Endothelial cell of umbilical vein (primary cell): ENCODE results near the gene TCF25. TPM values are rescaled to one million over a fixed set of nuclear protein-coding genes. Genes with fewer than 3 reads are reported as not detected.

ENCODE experiments used
- BruUV-seq: library from RNA; stranded (reverse); fragments of 400-500 nt; replicated peaks from 2 replicates; lab custom pipeline; 2021; lab: Mats Ljungman, UMichigan
- CTCF ChIA-PET: fragments of 300-600, 350-600 bp; sonication (Branson Sonifier 250); formaldehyde crosslinking; loops from one replicate; lab custom pipeline; 2021; ENCODE audit warnings: antibody characterized with exemption, inconsistent platforms; lab: Charles Lee
- POLR2A ChIA-PET: fragments of 300-600, 350-600 bp; sonication (Branson Sonifier 250); formaldehyde crosslinking; loops from one replicate; lab custom pipeline; 2021; ENCODE audit warnings: antibody characterized with exemption, inconsistent platforms; lab: Charles Lee
- DNase-seq: peaks from one replicate; pipeline ENCODE4 v3.0.0-alpha.2; 2011; ENCODE audit warnings: low read depth, low spot score
- FAIRE-seq: peaks from 2 replicates; lab custom pipeline; 2011; peaks lifted over from hg19 to GRCh38; lab: Jason Lieb, UNC
- H2AFZ ChIP-seq: 2 replicates; pipeline ENCODE4 v1.6.0; 2012; ENCODE audit warnings: low read depth, low read length, control low read depth, inconsistent platforms
- H3K27ac ChIP-seq: 2 replicates; pipeline ENCODE4 v1.5.1; 2011; ENCODE audit warnings: low read depth, mild to moderate bottlenecking, control low read depth, low read length, moderate library complexity; ENCODE audit not compliant: insufficient read depth
- H3K27me3 ChIP-seq, 2 experiments: 2 replicates each; pipeline versions ENCODE4 v1.6.0 to v1.6.1; 2011; ENCODE audit warnings: low read length in 2 of 2, mixed read lengths in 1 of 2; ENCODE audit not compliant: control insufficient read depth in 2 of 2, insufficient read depth in 2 of 2
- H3K36me3 ChIP-seq, 2 experiments: 2 replicates in 1 of 2; 3 replicates in 1 of 2; pipeline ENCODE4 v1.5.1; 2011; ENCODE audit warnings: low read length in 2 of 2, mild to moderate bottlenecking in 1 of 2, moderate library complexity in 1 of 2; ENCODE audit not compliant: control insufficient read depth in 2 of 2, insufficient read depth in 2 of 2; ENCODE audit errors: extremely low read depth in 1 of 2
- H3K4me1 ChIP-seq: 3 replicates; pipeline ENCODE4 v1.5.1; 2011; ENCODE audit warnings: mild to moderate bottlenecking, low read length; ENCODE audit not compliant: control insufficient read depth, insufficient read depth; ENCODE audit errors: extremely low read depth
- H3K4me2 ChIP-seq: 2 replicates; pipeline ENCODE4 v1.6.1; 2011; ENCODE audit warnings: low read length, control low read depth, mixed read lengths; ENCODE audit not compliant: insufficient read depth
- H3K4me3 ChIP-seq, 3 experiments: fragments of 200-600 bp in 1 of 3; sonication (generic), shearing (Covaris generic) in 1 of 3; replicated peaks in 1 of 3; 2 replicates each; pipeline ENCODE4 v1.5.1; 2011 to 2016; ENCODE audit warnings: control low read depth in 3 of 3, low read length in 3 of 3, mild to moderate bottlenecking in 2 of 3, inconsistent platforms in 1 of 3, low read depth in 1 of 3, moderate library complexity in 1 of 3; ENCODE audit not compliant: insufficient read depth in 1 of 3
- H3K79me2 ChIP-seq: 2 replicates; pipeline ENCODE4 v1.6.0; 2012; ENCODE audit warnings: low read length, inconsistent platforms; ENCODE audit not compliant: control insufficient read depth, insufficient read depth
- H3K9ac ChIP-seq: replicated peaks from 2 replicates; pipeline ENCODE3; 2011; ENCODE audit warnings: low read length, control low read depth; ENCODE audit not compliant: insufficient read depth; ENCODE audit errors: extremely low read depth
- H3K9me1 ChIP-seq: replicated peaks from 3 replicates; pipeline ENCODE4 v1.6.0; 2011; ENCODE audit warnings: mild to moderate bottlenecking, low read length; ENCODE audit not compliant: control insufficient read depth, insufficient read depth; ENCODE audit errors: extremely low read depth
- H3K9me3 ChIP-seq: replicated peaks from 2 replicates; pipeline ENCODE4 v1.5.1; 2012; ENCODE audit warnings: low read length, inconsistent platforms; ENCODE audit not compliant: control insufficient read depth, insufficient read depth
- H4K20me1 ChIP-seq: replicated peaks from 2 replicates; pipeline ENCODE3; 2011; ENCODE audit warnings: mild to moderate bottlenecking, low read length; ENCODE audit not compliant: control insufficient read depth, insufficient read depth; ENCODE audit errors: extremely low read depth
- CTCF ChIP-seq, 2 donors: IDR thresholded peaks; 1 replicate in 1 of 2; 2 replicates in 1 of 2; pipeline ENCODE4 v1.5.1; 2011; ENCODE audit warnings: low read length in 2 of 2, mild to moderate bottlenecking in 2 of 2, moderate library complexity in 2 of 2, control low read depth in 1 of 2, inconsistent platforms in 1 of 2, low read depth in 1 of 2; ENCODE audit not compliant: insufficient read depth in 1 of 2; ENCODE audit errors: extremely low read depth in 1 of 2
- EZH2 ChIP-seq: IDR thresholded peaks from 2 replicates; pipeline ENCODE4 v1.6.1; 2012; ENCODE audit warnings: borderline replicate concordance, low read depth, mild to moderate bottlenecking, moderate library complexity, low read length, inconsistent platforms; ENCODE audit not compliant: severe bottlenecking
- FOS ChIP-seq: IDR thresholded peaks from 2 replicates; pipeline ENCODE4 v1.6.1; 2011; ENCODE audit warnings: mild to moderate bottlenecking, low read length, moderate library complexity, borderline replicate concordance; ENCODE audit not compliant: insufficient read depth
- GATA2 ChIP-seq: IDR thresholded peaks from 2 replicates; pipeline ENCODE4 v1.7.0; 2011; ENCODE audit warnings: low read depth, mild to moderate bottlenecking, moderate library complexity, mixed read lengths, low read length; ENCODE audit not compliant: insufficient read length, insufficient read depth
- JUN ChIP-seq: IDR thresholded peaks from 2 replicates; pipeline ENCODE4 v1.6.1; 2011; ENCODE audit warnings: borderline replicate concordance, low read depth; ENCODE audit not compliant: insufficient read length, insufficient read depth
- MAX ChIP-seq: IDR thresholded peaks from 2 replicates; pipeline ENCODE4 v1.6.1; 2011; ENCODE audit not compliant: insufficient read depth, insufficient read length
- MYC ChIP-seq: IDR thresholded peaks from one replicate; pipeline ENCODE4 v1.6.1; 2011; ENCODE audit warnings: mild to moderate bottlenecking, low read depth, low read length
- POLR2A ChIP-seq: IDR thresholded peaks from 2 replicates; pipeline ENCODE4 v1.6.1; 2012; ENCODE audit warnings: low read depth, mild to moderate bottlenecking, control low read depth, low read length
- POLR2AphosphoS5 ChIP-seq: IDR thresholded peaks from 2 replicates; pipeline ENCODE4 v1.6.1; 2012; ENCODE audit warnings: low read depth, mild to moderate bottlenecking, control low read depth, low read length, moderate library complexity; ENCODE audit not compliant: insufficient read depth
- dilution Hi-C: fragments of 300-500 bp; cut with MboI; formaldehyde crosslinking; loops from one replicate; pipeline ENCODE4 v1.15.0; 2019; ENCODE audit warnings: low sequenced_read_pairs; ENCODE audit not compliant: extremely low pct_ligation_motif_present
- intact Hi-C: fragments of 100-400 bp; cut with micrococcal nuclease; formaldehyde crosslinking; loops from one replicate; pipeline ENCODE4 v1.10.0; 2022
- polyA plus RNA-seq, 4 experiments: library from polyadenylated mRNA; depleted of rRNA in 3 of 4; stranded (reverse) in 3 of 4; unstranded in 1 of 4; fragments of >200 nt; gene quantifications; 2 replicates each; pipeline versions ENCODE4 v1.2.1 to v1.2.3, GENCODE V29; 2011 to 2012; ENCODE audit warnings: missing spikeins in 1 of 4
- total RNA-seq: library from RNA; stranded (reverse); gene quantifications from 2 replicates; pipeline ENCODE4 v1.2.3, GENCODE V29; 2021

The TCF25 gene
- total and polyA plus RNA-seq, 2 donors (not counting 3 experiments of a cell fraction or from before 2014, with no cell fraction given), result 193 to 234 TPM

DNA sequence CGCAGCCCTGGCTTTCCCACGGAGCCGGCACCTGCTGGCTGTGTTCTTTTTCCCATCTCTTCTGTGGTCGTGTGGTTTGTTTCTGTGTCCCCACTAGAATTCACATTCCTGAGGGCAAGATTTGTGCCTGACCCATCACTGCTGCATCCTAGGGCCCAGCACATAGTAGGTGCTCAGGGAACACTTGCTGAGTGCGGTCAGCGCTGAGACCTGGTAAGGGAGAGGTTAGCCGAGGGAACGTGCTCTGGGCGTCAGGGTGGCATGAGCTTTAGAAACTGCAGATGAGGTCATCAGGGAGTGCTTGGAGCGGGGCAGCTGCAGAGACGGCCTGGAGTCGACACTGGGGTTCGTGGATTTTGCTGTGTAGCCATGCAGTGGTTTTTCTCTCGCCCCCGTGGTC, 81.1 kb downstream of the TCF25 start:
- Histone ChIP-seq H4K20me1 (no peaks in the 10 kb centered on the region), H3K9ac (no peak overlapping the region), H3K4me2 (no peak overlapping the region), H3K36me3 (peaks cover 0 to 25% of the 10 kb centered on the region in 2 experiments), H3K4me3 (no peak overlapping the region), H3K9me1 (no peaks in the 10 kb centered on the region), H3K79me2 (peaks cover 13% of the 10 kb centered on the region), H3K4me1 (peaks cover 2% of the 10 kb centered on the region), H3K27me3 (no peaks in the 10 kb centered on the region), H3K9me3 (no peaks in the 10 kb centered on the region), H2AFZ (no peak overlapping the region), H3K27ac (no peak overlapping the region)
- no TSS peak for BruUV-seq
- intact Hi-C loops, result no loop called here
- dilution Hi-C loops, result no loop called here
- FAIRE-seq (no peak), DNase-seq (no peak)
- ChIA-PET CTCF (interaction anchor here (0.8 kb wide), 1 partner anchor 31 kb away, joined by 3 read pairs; the partner anchor contains the start of gene TUBB3), POLR2A (no interaction called here)
- TF ChIP-seq MYC, result no peak
- no peak for TF ChIP-seq CTCF (IDR thresholded peaks at IDR 0.05; ENCODE audit: extremely low read depth in 1 of 2, insufficient read depth in 1 of 2, low read depth in 1 of 2, low read length in 2 of 2)
- no peak for TF ChIP-seq POLR2AphosphoS5
- TF ChIP-seq FOS, result no peak
- no peak for TF ChIP-seq JUN
- no peak for TF ChIP-seq POLR2A
- TF ChIP-seq GATA2, result no peak
- no peak for TF ChIP-seq EZH2
- no peak for TF ChIP-seq MAX
